Measurements from ENCODE around the gene GJB4.
"Not testable (repeated sequence)": the region's sequence is repeated elsewhere in the genome, so short reads cannot be mapped to it uniquely, and the experiment has no call there.

The GJB4 gene

GRCh38 chr1:34800214-34800613, 40.7 kb downstream of the GJB4 start:
- no peak for DNase-seq (ENCODE audit: low spot score)

DNA sequence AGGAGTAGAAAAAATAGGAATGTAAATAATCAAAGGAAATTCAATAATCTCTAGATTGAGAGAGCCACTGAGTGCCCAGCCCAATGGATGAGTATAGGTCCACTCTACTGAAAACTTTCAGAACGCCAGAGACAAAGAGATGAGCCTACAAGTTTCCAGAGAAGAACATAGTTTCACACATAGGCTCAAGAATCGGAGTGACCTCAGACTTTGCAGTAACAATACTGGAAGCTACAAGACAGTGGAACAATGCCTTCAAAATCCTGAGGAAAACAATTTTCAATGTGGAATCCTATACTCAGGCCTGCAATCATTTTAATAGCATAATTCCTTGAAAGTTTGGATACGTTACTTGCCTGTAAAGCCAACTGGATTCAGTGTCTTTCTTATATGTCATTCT, 44.2 kb downstream of the GJB4 start:
- no peak for DNase-seq (ENCODE audit: low spot score)

DNA sequence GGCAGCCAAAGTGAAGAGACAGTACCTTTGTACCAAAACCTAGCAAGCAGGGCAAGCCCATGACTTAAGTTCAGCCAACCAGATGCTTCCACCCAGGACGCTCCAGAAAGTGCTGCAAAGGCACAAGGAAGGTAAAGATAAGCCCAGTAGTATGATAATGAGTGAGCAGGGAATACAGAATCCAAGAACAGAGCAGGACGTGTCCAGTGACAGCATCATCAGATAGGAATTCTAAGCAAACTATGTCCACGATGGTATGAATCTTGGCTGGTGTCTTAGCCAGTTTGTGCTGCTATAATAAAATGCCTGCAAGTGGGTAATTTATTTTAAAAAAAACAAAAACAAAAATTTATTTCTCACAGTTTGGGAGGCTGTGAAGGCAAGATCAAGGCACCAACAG, 46.9 kb downstream of the GJB4 start:
- DNase-seq (ENCODE audit: low spot score) = no peak

DNA sequence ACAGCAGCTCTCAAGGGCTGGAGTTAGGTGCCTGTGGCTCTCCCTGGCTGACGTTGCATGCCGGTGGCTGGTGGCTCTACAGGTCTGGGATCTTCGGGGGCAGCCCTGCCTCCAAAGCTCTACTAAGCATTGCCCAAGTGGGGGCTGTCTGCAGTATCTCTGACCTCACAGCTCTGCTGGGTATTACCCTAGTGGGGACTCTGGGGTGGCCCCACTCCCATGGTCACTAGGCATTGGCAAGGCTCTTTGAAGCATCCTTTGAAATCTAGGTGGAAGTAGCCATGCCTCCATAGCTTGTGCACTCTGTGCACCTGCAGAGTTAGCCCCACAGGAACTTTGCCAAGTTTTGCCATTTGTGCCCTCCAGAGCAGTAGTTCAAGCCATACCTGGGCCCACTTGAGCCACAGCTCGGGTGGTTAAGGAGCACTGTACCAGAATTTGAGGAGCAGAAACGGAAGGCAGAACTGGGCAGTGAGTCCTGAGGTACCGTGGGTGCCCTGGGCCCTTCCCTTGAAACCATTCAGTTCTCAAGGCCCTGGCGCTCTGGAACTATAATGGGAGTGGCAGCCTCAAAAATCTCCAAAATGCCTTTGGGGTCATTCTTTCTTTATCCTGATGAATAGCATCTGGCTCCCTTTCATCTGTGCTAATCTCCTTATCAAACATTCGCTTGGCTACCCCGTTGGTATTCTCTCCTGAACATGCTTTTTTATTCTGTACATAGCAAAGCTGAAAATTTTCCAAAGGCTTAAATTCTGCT, 48.7 kb downstream of the GJB4 start:
- no peak for DNase-seq (ENCODE audit: low spot score)

DNA sequence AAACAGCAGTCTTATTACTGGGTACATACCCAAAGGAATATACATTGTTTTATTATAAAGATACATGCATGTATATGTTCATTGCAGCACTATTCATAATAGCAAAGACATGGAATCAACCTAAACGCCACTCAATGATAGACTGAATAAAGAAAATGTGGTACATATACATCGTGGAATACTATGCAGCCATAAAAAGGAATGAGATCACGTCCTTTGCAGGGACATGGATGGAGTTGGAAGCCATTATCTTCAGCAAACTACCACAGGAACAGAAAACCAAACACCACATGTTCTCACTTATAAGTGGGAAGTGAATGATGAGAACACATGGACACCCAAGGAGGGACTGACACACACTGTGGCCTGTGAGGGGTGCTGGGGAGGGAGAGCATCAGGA, 51.2 kb downstream of the GJB4 start:
- not testable (repeated sequence) for DNase-seq (ENCODE audit: low spot score)

All from CD4-positive, alpha-beta T cell treated with Interleukin-15 for 4 hours (primary cell).